H9 (cell line): ENCODE measurements around the gene RIPK4. TPM values are rescaled to one million over a fixed set of nuclear protein-coding genes. Genes with fewer than 3 reads are reported as not detected.

ENCODE experiments used
- DNase-seq: peaks from one replicate; pipeline ENCODE4 v3.0.0-alpha.2; 2017
- H2AFZ ChIP-seq: one replicate; pipeline ENCODE4 v1.6.1; 2013; ENCODE audit warnings: mild to moderate bottlenecking, low read length, control low read depth, moderate library complexity
- H2AK5ac ChIP-seq: 2 replicates; pipeline ENCODE4 v1.6.1; 2013; ENCODE audit warnings: low read length, control low read depth, mixed read lengths; ENCODE audit not compliant: insufficient read length
- H2BK120ac ChIP-seq: one replicate; pipeline ENCODE4 v1.6.1; 2013; ENCODE audit warnings: low read depth, mild to moderate bottlenecking, low read length, control low read depth, inconsistent platforms; ENCODE audit not compliant: poor library complexity, severe bottlenecking
- H2BK12ac ChIP-seq: 2 replicates; pipeline ENCODE4 v1.6.1; 2013; ENCODE audit warnings: low read length, control low read depth, mixed read lengths, low read depth; ENCODE audit not compliant: insufficient read length
- H2BK15ac ChIP-seq: 2 replicates; pipeline ENCODE4 v1.6.1; 2013; ENCODE audit warnings: low read depth, low read length, control low read depth
- H2BK20ac ChIP-seq: one replicate; pipeline ENCODE4 v1.6.1; 2013; ENCODE audit warnings: low read depth, mild to moderate bottlenecking, low read length, control low read depth, inconsistent platforms; ENCODE audit not compliant: poor library complexity, severe bottlenecking
- H2BK5ac ChIP-seq: 2 replicates; pipeline ENCODE4 v1.6.1; 2013; ENCODE audit warnings: low read length, control low read depth, mixed read lengths; ENCODE audit not compliant: insufficient read length
- H3K14ac ChIP-seq: 2 replicates; pipeline ENCODE4 v1.6.1; 2013; ENCODE audit warnings: low read length, control low read depth; ENCODE audit not compliant: insufficient read depth
- H3K18ac ChIP-seq: 2 replicates; pipeline ENCODE4 v1.6.1; 2013; ENCODE audit warnings: low read depth, mild to moderate bottlenecking, mixed read lengths, low read length, control low read depth; ENCODE audit not compliant: insufficient read length
- H3K23ac ChIP-seq: 2 replicates; pipeline ENCODE4 v1.6.1; 2013; ENCODE audit warnings: low read length, control low read depth, mixed read lengths, low read depth; ENCODE audit not compliant: insufficient read length
- H3K23me2 ChIP-seq: 2 replicates; pipeline ENCODE4 v1.6.1; 2013; ENCODE audit warnings: low read depth, mild to moderate bottlenecking, mixed read lengths, low read length, control low read depth; ENCODE audit not compliant: insufficient read length, poor library complexity, severe bottlenecking
- H3K27ac ChIP-seq: 2 replicates; pipeline ENCODE4 v1.5.1; 2013; ENCODE audit warnings: low read length, control low read depth, mixed read lengths, low read depth; ENCODE audit not compliant: insufficient read length
- H3K27me3 ChIP-seq: 2 replicates; pipeline ENCODE4 v1.6.1; 2013; ENCODE audit warnings: low read length, control low read depth, inconsistent platforms; ENCODE audit not compliant: insufficient read depth
- H3K4ac ChIP-seq: 2 replicates; pipeline ENCODE4 v1.6.1; 2013; ENCODE audit warnings: low read depth, mild to moderate bottlenecking, control low read depth, inconsistent platforms, low read length, moderate library complexity
- H3K4me1 ChIP-seq: 2 replicates; pipeline ENCODE4 v1.6.1; 2013; ENCODE audit warnings: low read length, control low read depth, inconsistent platforms; ENCODE audit not compliant: insufficient read depth
- H3K4me2 ChIP-seq: 2 replicates; pipeline ENCODE4 v1.6.1; 2013; ENCODE audit warnings: low read length, control low read depth, mixed read lengths; ENCODE audit not compliant: insufficient read length, insufficient read depth
- H3K56ac ChIP-seq: 2 replicates; pipeline ENCODE4 v1.6.1; 2013; ENCODE audit warnings: low read depth, mild to moderate bottlenecking, mixed read lengths, low read length, control low read depth; ENCODE audit not compliant: insufficient read length
- H3K79me1 ChIP-seq: 2 replicates; pipeline ENCODE4 v1.6.1; 2013; ENCODE audit warnings: low read depth, mild to moderate bottlenecking, moderate library complexity, low read length, control low read depth, inconsistent platforms; ENCODE audit not compliant: insufficient read depth, poor library complexity, severe bottlenecking
- H3K79me2 ChIP-seq: 2 replicates; pipeline ENCODE4 v1.6.1; 2013; ENCODE audit warnings: low read length, control low read depth, inconsistent platforms; ENCODE audit not compliant: insufficient read depth
- H3K9ac ChIP-seq: 2 replicates; pipeline ENCODE4 v1.6.1; 2013; ENCODE audit warnings: low read length, control low read depth, mixed read lengths; ENCODE audit not compliant: insufficient read length; ENCODE audit errors: extremely low read depth
- H3K9me3 ChIP-seq: one replicate; pipeline ENCODE4 v1.6.1; 2013; ENCODE audit warnings: low read depth, low read length, inconsistent platforms; ENCODE audit not compliant: control insufficient read depth
- H3T11ph ChIP-seq: one replicate; pipeline ENCODE4 v1.6.1; 2013; ENCODE audit warnings: mild to moderate bottlenecking, low read length, control low read depth, inconsistent platforms
- H4K20me1 ChIP-seq: one replicate; pipeline ENCODE4 v1.6.1; 2013; ENCODE audit not compliant: control insufficient read depth, insufficient read length, insufficient read depth
- H4K5ac ChIP-seq: 2 replicates; pipeline ENCODE4 v1.6.1; 2013; ENCODE audit warnings: low read depth, mild to moderate bottlenecking, mixed read lengths, low read length, control low read depth; ENCODE audit not compliant: insufficient read length
- H4K8ac ChIP-seq: replicated peaks from 2 replicates; pipeline ENCODE4 v1.6.1; 2013; ENCODE audit warnings: low read length, control low read depth, mixed read lengths, low read depth; ENCODE audit not compliant: insufficient read length
- H4K91ac ChIP-seq: 2 replicates; pipeline ENCODE4 v1.6.1; 2013; ENCODE audit warnings: low read depth, mild to moderate bottlenecking, moderate library complexity, mixed read lengths, low read length, control low read depth; ENCODE audit not compliant: insufficient read length
- H3K27ac Mint-ChIP-seq, 3 experiments: 2 replicates in 2 of 3; 3 replicates in 1 of 3; pipeline ENCODE4 v1.8.0; 2020 to 2021; ENCODE audit warnings: mixed read lengths in 3 of 3, mild to moderate bottlenecking in 1 of 3, moderate library complexity in 1 of 3
- H3K27me3 Mint-ChIP-seq: 2 replicates; pipeline ENCODE4 v1.8.0; 2021; ENCODE audit warnings: low read depth, mild to moderate bottlenecking, moderate library complexity, mixed read lengths
- H3K36me3 Mint-ChIP-seq, 3 experiments: 2 replicates in 2 of 3; 3 replicates in 1 of 3; pipeline ENCODE4 v1.8.0; 2020 to 2021; ENCODE audit warnings: low read depth in 3 of 3, mixed read lengths in 3 of 3; ENCODE audit not compliant: insufficient read depth in 1 of 3
- H3K4me1 Mint-ChIP-seq, 2 experiments: 2 replicates each; pipeline ENCODE4 v1.8.0; 2020; ENCODE audit warnings: mixed read lengths in 2 of 2
- H3K4me3 Mint-ChIP-seq, 2 experiments: 2 replicates in 1 of 2; 3 replicates in 1 of 2; pipeline ENCODE4 v1.8.0; 2020 to 2021; ENCODE audit warnings: mild to moderate bottlenecking in 2 of 2, mixed read lengths in 2 of 2, moderate library complexity in 1 of 2
- H3K9me3 Mint-ChIP-seq, 2 experiments: 2 replicates in 1 of 2; 3 replicates in 1 of 2; pipeline ENCODE4 v1.8.0; 2020; ENCODE audit warnings: mild to moderate bottlenecking in 2 of 2, mixed read lengths in 2 of 2, moderate library complexity in 1 of 2
- WGBS: extraction: QIAGEN DNeasy Blood & Tissue Kit; methylation state at CpG from one replicate; pipeline ENCODE4 v1.1.7; 2013; ENCODE audit warnings: missing lambda C conversion rate, low lambda C conversion rate, mixed read lengths; ENCODE audit not compliant: insufficient read length; ENCODE audit errors: extremely low coverage; 5-methylcytosine and 5-hydroxymethylcytosine counted together
- total RNA-seq: library from RNA; stranded (reverse); gene quantifications from 2 replicates; pipeline ENCODE4 v1.2.1, GENCODE V29; 2021
- TF ChIP-seq, protein P1 (sequence below): fragments of 200-600 bp; sonication (generic); conservative IDR thresholded peaks from 3 replicates; pipeline ENCODE4 v1.8.0; 2021; ENCODE audit warnings: antibody characterized with exemption, mild to moderate bottlenecking

The RIPK4 gene
- total RNA-seq, 1 experiment from 2014 or later = 2.9 TPM

DNA sequence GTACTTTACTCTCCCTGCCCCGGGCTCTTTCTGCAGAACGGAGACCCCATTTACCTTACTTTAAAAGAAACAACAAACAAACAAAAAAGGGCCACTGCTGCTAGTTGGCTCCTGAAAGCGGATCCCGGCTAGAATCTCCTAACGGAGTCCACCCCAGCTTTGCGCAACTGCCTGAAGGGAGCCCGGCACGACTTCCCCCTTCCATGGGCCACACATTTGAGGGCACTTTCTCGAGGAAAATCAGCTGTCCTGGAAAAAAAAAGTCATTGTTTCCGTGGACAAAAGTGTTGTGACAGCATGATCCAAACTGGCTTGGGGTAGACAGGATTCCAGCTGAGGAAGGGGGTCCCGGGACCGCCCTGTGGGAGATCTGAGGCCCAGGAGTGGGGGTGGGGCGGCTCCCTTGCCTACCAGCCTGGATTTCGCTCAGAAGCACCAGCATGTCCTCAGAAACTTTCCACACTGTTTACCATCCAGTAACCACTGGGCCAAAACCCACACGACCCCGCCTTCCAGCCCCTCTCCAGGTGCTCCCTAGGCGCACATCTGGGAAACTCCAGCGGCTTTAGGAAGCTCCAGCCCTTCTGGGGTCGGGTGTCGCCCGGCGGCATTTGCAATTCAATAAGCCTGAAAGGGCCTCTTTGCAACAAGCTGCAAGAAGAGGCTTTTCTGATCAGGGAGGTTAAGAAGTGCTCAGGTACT lies 4.8 kb downstream of the RIPK4 start:
- no peak overlapping the region for H3K18ac ChIP-seq
- H3K79me1 ChIP-seq = no peaks in the 10 kb centered on the region
- no peak overlapping the region for H3K23ac ChIP-seq
- H2BK20ac ChIP-seq = no peak overlapping the region
- H2BK15ac ChIP-seq = no peak overlapping the region
- DNase-seq = peak; percentile 90
- no peak overlapping the region for H4K91ac ChIP-seq
- H3T11ph ChIP-seq = no peak overlapping the region
- Mint-ChIP-seq H3K27ac (peak overlapping the region; percentile 47 to 79 (median 74); a peak in 3 of 7 replicates), H3K36me3 (no peaks in the 10 kb centered on the region), H3K4me1 (peaks cover 65 to 69% of the 10 kb centered on the region in 2 experiments), H3K9me3 (peaks cover 0 to under 1% of the 10 kb centered on the region in 2 experiments; a peak in 2 of 5 replicates), H3K27me3 (peaks cover 72% of the 10 kb centered on the region), H3K4me3 (peak overlapping the region; percentile 58 to 82)
- no peak overlapping the region for H2BK5ac ChIP-seq
- peaks cover 43% of the 10 kb centered on the region for H3K27me3 ChIP-seq
- no peaks in the 10 kb centered on the region for H3K9me3 ChIP-seq
- peaks cover 5% of the 10 kb centered on the region; the same call in 1 of the 2 replicates for H3K4me1 ChIP-seq
- H3K79me2 ChIP-seq = no peaks in the 10 kb centered on the region
- WGBS = no CpG with 5 or more reads among the region's 22 CpGs
- H2AFZ ChIP-seq = no peak overlapping the region
- H3K4me2 ChIP-seq = peak overlapping the region; percentile 61
- H4K20me1 ChIP-seq = no peaks in the 10 kb centered on the region
- no peak overlapping the region for H3K14ac ChIP-seq
- H4K5ac ChIP-seq = no peak overlapping the region
- H2AK5ac ChIP-seq = no peak overlapping the region
- H2BK120ac ChIP-seq = no peak overlapping the region
- peaks cover 28% of the 10 kb centered on the region for H3K23me2 ChIP-seq
- no peak overlapping the region for H3K9ac ChIP-seq
- no peak overlapping the region for H3K56ac ChIP-seq
- no peak overlapping the region for H2BK12ac ChIP-seq
- H4K8ac ChIP-seq = no peak overlapping the region
- TF ChIP-seq, protein P1, sequence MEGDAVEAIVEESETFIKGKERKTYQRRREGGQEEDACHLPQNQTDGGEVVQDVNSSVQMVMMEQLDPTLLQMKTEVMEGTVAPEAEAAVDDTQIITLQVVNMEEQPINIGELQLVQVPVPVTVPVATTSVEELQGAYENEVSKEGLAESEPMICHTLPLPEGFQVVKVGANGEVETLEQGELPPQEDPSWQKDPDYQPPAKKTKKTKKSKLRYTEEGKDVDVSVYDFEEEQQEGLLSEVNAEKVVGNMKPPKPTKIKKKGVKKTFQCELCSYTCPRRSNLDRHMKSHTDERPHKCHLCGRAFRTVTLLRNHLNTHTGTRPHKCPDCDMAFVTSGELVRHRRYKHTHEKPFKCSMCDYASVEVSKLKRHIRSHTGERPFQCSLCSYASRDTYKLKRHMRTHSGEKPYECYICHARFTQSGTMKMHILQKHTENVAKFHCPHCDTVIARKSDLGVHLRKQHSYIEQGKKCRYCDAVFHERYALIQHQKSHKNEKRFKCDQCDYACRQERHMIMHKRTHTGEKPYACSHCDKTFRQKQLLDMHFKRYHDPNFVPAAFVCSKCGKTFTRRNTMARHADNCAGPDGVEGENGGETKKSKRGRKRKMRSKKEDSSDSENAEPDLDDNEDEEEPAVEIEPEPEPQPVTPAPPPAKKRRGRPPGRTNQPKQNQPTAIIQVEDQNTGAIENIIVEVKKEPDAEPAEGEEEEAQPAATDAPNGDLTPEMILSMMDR = no peak
- no peak overlapping the region for H3K27ac ChIP-seq
- H3K4ac ChIP-seq = no peak overlapping the region
